H9 (cell line): Measurements from ENCODE around the gene HSPA12A. TPM values are rescaled to one million over a fixed set of nuclear protein-coding genes. Genes with fewer than 3 reads are reported as not detected.

Source experiments
- DNase-seq: peaks from one replicate; pipeline ENCODE4 v3.0.0-alpha.2; 2017
- H2AFZ ChIP-seq: one replicate; pipeline ENCODE4 v1.6.1; 2013; ENCODE audit warnings: mild to moderate bottlenecking, low read length, control low read depth, moderate library complexity
- H2AK5ac ChIP-seq: 2 replicates; pipeline ENCODE4 v1.6.1; 2013; ENCODE audit warnings: low read length, control low read depth, mixed read lengths; ENCODE audit not compliant: insufficient read length
- H2BK120ac ChIP-seq: one replicate; pipeline ENCODE4 v1.6.1; 2013; ENCODE audit warnings: low read depth, mild to moderate bottlenecking, low read length, control low read depth, inconsistent platforms; ENCODE audit not compliant: poor library complexity, severe bottlenecking
- H2BK12ac ChIP-seq: 2 replicates; pipeline ENCODE4 v1.6.1; 2013; ENCODE audit warnings: low read length, control low read depth, mixed read lengths, low read depth; ENCODE audit not compliant: insufficient read length
- H2BK15ac ChIP-seq: 2 replicates; pipeline ENCODE4 v1.6.1; 2013; ENCODE audit warnings: low read depth, low read length, control low read depth
- H2BK20ac ChIP-seq: one replicate; pipeline ENCODE4 v1.6.1; 2013; ENCODE audit warnings: low read depth, mild to moderate bottlenecking, low read length, control low read depth, inconsistent platforms; ENCODE audit not compliant: poor library complexity, severe bottlenecking
- H2BK5ac ChIP-seq: 2 replicates; pipeline ENCODE4 v1.6.1; 2013; ENCODE audit warnings: low read length, control low read depth, mixed read lengths; ENCODE audit not compliant: insufficient read length
- H3K14ac ChIP-seq: 2 replicates; pipeline ENCODE4 v1.6.1; 2013; ENCODE audit warnings: low read length, control low read depth; ENCODE audit not compliant: insufficient read depth
- H3K18ac ChIP-seq: 2 replicates; pipeline ENCODE4 v1.6.1; 2013; ENCODE audit warnings: low read depth, mild to moderate bottlenecking, mixed read lengths, low read length, control low read depth; ENCODE audit not compliant: insufficient read length
- H3K23ac ChIP-seq: 2 replicates; pipeline ENCODE4 v1.6.1; 2013; ENCODE audit warnings: low read length, control low read depth, mixed read lengths, low read depth; ENCODE audit not compliant: insufficient read length
- H3K23me2 ChIP-seq: 2 replicates; pipeline ENCODE4 v1.6.1; 2013; ENCODE audit warnings: low read depth, mild to moderate bottlenecking, mixed read lengths, low read length, control low read depth; ENCODE audit not compliant: insufficient read length, poor library complexity, severe bottlenecking
- H3K27ac ChIP-seq: 2 replicates; pipeline ENCODE4 v1.5.1; 2013; ENCODE audit warnings: low read length, control low read depth, mixed read lengths, low read depth; ENCODE audit not compliant: insufficient read length
- H3K27me3 ChIP-seq: 2 replicates; pipeline ENCODE4 v1.6.1; 2013; ENCODE audit warnings: low read length, control low read depth, inconsistent platforms; ENCODE audit not compliant: insufficient read depth
- H3K4ac ChIP-seq: 2 replicates; pipeline ENCODE4 v1.6.1; 2013; ENCODE audit warnings: low read depth, mild to moderate bottlenecking, control low read depth, inconsistent platforms, low read length, moderate library complexity
- H3K4me1 ChIP-seq: 2 replicates; pipeline ENCODE4 v1.6.1; 2013; ENCODE audit warnings: low read length, control low read depth, inconsistent platforms; ENCODE audit not compliant: insufficient read depth
- H3K4me2 ChIP-seq: 2 replicates; pipeline ENCODE4 v1.6.1; 2013; ENCODE audit warnings: low read length, control low read depth, mixed read lengths; ENCODE audit not compliant: insufficient read length, insufficient read depth
- H3K56ac ChIP-seq: 2 replicates; pipeline ENCODE4 v1.6.1; 2013; ENCODE audit warnings: low read depth, mild to moderate bottlenecking, mixed read lengths, low read length, control low read depth; ENCODE audit not compliant: insufficient read length
- H3K79me1 ChIP-seq: 2 replicates; pipeline ENCODE4 v1.6.1; 2013; ENCODE audit warnings: low read depth, mild to moderate bottlenecking, moderate library complexity, low read length, control low read depth, inconsistent platforms; ENCODE audit not compliant: insufficient read depth, poor library complexity, severe bottlenecking
- H3K79me2 ChIP-seq: 2 replicates; pipeline ENCODE4 v1.6.1; 2013; ENCODE audit warnings: low read length, control low read depth, inconsistent platforms; ENCODE audit not compliant: insufficient read depth
- H3K9ac ChIP-seq: 2 replicates; pipeline ENCODE4 v1.6.1; 2013; ENCODE audit warnings: low read length, control low read depth, mixed read lengths; ENCODE audit not compliant: insufficient read length; ENCODE audit errors: extremely low read depth
- H3K9me3 ChIP-seq: one replicate; pipeline ENCODE4 v1.6.1; 2013; ENCODE audit warnings: low read depth, low read length, inconsistent platforms; ENCODE audit not compliant: control insufficient read depth
- H3T11ph ChIP-seq: one replicate; pipeline ENCODE4 v1.6.1; 2013; ENCODE audit warnings: mild to moderate bottlenecking, low read length, control low read depth, inconsistent platforms
- H4K20me1 ChIP-seq: one replicate; pipeline ENCODE4 v1.6.1; 2013; ENCODE audit not compliant: control insufficient read depth, insufficient read length, insufficient read depth
- H4K5ac ChIP-seq: 2 replicates; pipeline ENCODE4 v1.6.1; 2013; ENCODE audit warnings: low read depth, mild to moderate bottlenecking, mixed read lengths, low read length, control low read depth; ENCODE audit not compliant: insufficient read length
- H4K8ac ChIP-seq: replicated peaks from 2 replicates; pipeline ENCODE4 v1.6.1; 2013; ENCODE audit warnings: low read length, control low read depth, mixed read lengths, low read depth; ENCODE audit not compliant: insufficient read length
- H4K91ac ChIP-seq: 2 replicates; pipeline ENCODE4 v1.6.1; 2013; ENCODE audit warnings: low read depth, mild to moderate bottlenecking, moderate library complexity, mixed read lengths, low read length, control low read depth; ENCODE audit not compliant: insufficient read length
- H3K27ac Mint-ChIP-seq, 3 experiments: 2 replicates in 2 of 3; 3 replicates in 1 of 3; pipeline ENCODE4 v1.8.0; 2020 to 2021; ENCODE audit warnings: mixed read lengths in 3 of 3, mild to moderate bottlenecking in 1 of 3, moderate library complexity in 1 of 3
- H3K27me3 Mint-ChIP-seq: 2 replicates; pipeline ENCODE4 v1.8.0; 2021; ENCODE audit warnings: low read depth, mild to moderate bottlenecking, moderate library complexity, mixed read lengths
- H3K36me3 Mint-ChIP-seq, 3 experiments: 2 replicates in 2 of 3; 3 replicates in 1 of 3; pipeline ENCODE4 v1.8.0; 2020 to 2021; ENCODE audit warnings: low read depth in 3 of 3, mixed read lengths in 3 of 3; ENCODE audit not compliant: insufficient read depth in 1 of 3
- H3K4me1 Mint-ChIP-seq, 2 experiments: 2 replicates each; pipeline ENCODE4 v1.8.0; 2020; ENCODE audit warnings: mixed read lengths in 2 of 2
- H3K4me3 Mint-ChIP-seq, 2 experiments: 2 replicates in 1 of 2; 3 replicates in 1 of 2; pipeline ENCODE4 v1.8.0; 2020 to 2021; ENCODE audit warnings: mild to moderate bottlenecking in 2 of 2, mixed read lengths in 2 of 2, moderate library complexity in 1 of 2
- H3K9me3 Mint-ChIP-seq, 2 experiments: 2 replicates in 1 of 2; 3 replicates in 1 of 2; pipeline ENCODE4 v1.8.0; 2020; ENCODE audit warnings: mild to moderate bottlenecking in 2 of 2, mixed read lengths in 2 of 2, moderate library complexity in 1 of 2
- WGBS: extraction: QIAGEN DNeasy Blood & Tissue Kit; methylation state at CpG from one replicate; pipeline ENCODE4 v1.1.7; 2013; ENCODE audit warnings: missing lambda C conversion rate, low lambda C conversion rate, mixed read lengths; ENCODE audit not compliant: insufficient read length; ENCODE audit errors: extremely low coverage; 5-methylcytosine and 5-hydroxymethylcytosine counted together
- total RNA-seq: library from RNA; stranded (reverse); gene quantifications from 2 replicates; pipeline ENCODE4 v1.2.1, GENCODE V29; 2021
- TF ChIP-seq, protein P1 (sequence below): fragments of 200-600 bp; sonication (generic); conservative IDR thresholded peaks from 3 replicates; pipeline ENCODE4 v1.8.0; 2021; ENCODE audit warnings: antibody characterized with exemption, mild to moderate bottlenecking

The HSPA12A gene
- total RNA-seq, 1 experiment from 2014 or later = 3.2 TPM

DNA sequence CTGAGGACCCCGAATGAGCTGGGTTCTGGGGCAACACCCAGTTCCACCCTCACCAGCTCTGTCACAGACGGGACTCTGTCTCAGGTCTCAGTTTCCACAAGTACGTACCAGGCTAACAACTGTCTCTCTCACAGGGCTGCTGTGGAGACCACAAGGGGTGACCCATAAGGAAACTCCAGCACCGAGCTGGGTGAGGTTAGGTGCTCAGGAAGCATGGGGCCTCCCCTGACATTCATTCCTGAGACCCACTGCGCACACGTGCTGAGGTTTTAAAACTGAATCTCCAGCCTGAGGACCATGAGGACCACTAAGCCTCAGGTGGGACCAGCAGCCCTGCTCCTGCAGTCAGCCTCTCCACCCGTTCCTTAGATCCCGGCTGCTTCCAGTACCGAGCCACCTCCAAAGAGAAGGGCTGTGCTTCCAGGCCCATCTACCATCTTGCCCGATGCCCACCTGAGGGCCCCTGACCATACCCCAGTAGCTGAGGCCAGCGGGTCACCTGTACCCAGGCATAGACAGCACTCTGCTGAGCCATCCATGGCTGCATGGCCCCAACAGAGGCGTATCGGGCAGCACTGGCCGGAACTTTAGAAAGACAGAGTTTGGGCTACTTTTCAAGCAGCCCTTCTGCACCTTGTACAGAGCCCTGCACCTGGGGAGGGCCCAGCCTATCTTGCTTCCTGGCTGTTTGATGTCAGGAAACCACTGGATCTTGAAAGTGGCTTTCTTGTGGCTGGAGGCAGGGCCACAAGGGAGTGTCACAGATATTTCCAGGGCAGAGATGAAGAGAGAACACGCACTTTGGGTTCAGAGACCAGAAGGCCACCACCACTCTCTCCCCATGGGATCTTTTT, 18.7 kb downstream of the HSPA12A start:
- H3K36me3 Mint-ChIP-seq = no peaks in the 10 kb centered on the region
- Histone ChIP-seq H4K5ac (no peak overlapping the region), H3K79me1 (no peaks in the 10 kb centered on the region), H3K23me2 (no peaks in the 10 kb centered on the region), H3K4me1 (no peaks in the 10 kb centered on the region), H3K27ac (no peak overlapping the region), H2BK5ac (no peak overlapping the region), H2BK120ac (no peak overlapping the region), H3K27me3 (no peaks in the 10 kb centered on the region), H3K18ac (no peak overlapping the region), H3K9ac (no peak overlapping the region), H2BK12ac (no peak overlapping the region), H3K4ac (no peak overlapping the region), H2BK20ac (no peak overlapping the region), H3K9me3 (no peaks in the 10 kb centered on the region), H2AK5ac (no peak overlapping the region), H3T11ph (no peak overlapping the region), H4K8ac (no peak overlapping the region), H3K4me2 (no peak overlapping the region), H2BK15ac (no peak overlapping the region), H4K91ac (no peak overlapping the region), H3K14ac (no peak overlapping the region; the same call in 1 of the 2 replicates), H3K56ac (no peak overlapping the region), H2AFZ (no peak overlapping the region), H3K79me2 (no peaks in the 10 kb centered on the region), H4K20me1 (no peaks in the 10 kb centered on the region), H3K23ac (no peak overlapping the region)
- peaks cover 3% of the 10 kb centered on the region; the same call in 1 of the 2 replicates for H3K27me3 Mint-ChIP-seq
- no peak overlapping the region for H3K27ac Mint-ChIP-seq
- no CpG with 5 or more reads among the region's 15 CpGs for WGBS
- no peak overlapping the region for H3K4me3 Mint-ChIP-seq
- no peaks in the 10 kb centered on the region for H3K9me3 Mint-ChIP-seq
- TF ChIP-seq, protein P1, sequence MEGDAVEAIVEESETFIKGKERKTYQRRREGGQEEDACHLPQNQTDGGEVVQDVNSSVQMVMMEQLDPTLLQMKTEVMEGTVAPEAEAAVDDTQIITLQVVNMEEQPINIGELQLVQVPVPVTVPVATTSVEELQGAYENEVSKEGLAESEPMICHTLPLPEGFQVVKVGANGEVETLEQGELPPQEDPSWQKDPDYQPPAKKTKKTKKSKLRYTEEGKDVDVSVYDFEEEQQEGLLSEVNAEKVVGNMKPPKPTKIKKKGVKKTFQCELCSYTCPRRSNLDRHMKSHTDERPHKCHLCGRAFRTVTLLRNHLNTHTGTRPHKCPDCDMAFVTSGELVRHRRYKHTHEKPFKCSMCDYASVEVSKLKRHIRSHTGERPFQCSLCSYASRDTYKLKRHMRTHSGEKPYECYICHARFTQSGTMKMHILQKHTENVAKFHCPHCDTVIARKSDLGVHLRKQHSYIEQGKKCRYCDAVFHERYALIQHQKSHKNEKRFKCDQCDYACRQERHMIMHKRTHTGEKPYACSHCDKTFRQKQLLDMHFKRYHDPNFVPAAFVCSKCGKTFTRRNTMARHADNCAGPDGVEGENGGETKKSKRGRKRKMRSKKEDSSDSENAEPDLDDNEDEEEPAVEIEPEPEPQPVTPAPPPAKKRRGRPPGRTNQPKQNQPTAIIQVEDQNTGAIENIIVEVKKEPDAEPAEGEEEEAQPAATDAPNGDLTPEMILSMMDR = no peak
- DNase-seq = no peak
- H3K4me1 Mint-ChIP-seq = peaks cover 18 to 21% of the 10 kb centered on the region in 2 experiments
